GM12878 (cell line): ENCODE data around the gene CHEK1. TPM values are rescaled to one million over a fixed set of nuclear protein-coding genes. Genes with fewer than 3 reads are reported as not detected.

Experiments
- ATAC-seq: fragments of 200-7000 bp; cut with Tn5 transposase; 3 replicates; pipeline ENCODE4 v1.9.1; 2020; ENCODE audit warnings: mild to moderate bottlenecking, moderate library complexity
- BruUV-seq: library from RNA; stranded (reverse); fragments of 400-500 nt; replicated peaks from 2 replicates; lab custom pipeline; 2021; lab: Mats Ljungman, UMichigan
- CTCF ChIA-PET: fragments of 300-600 bp; sonication (Branson Sonifier 250); formaldehyde crosslinking; extraction: SDS; loops from one replicate; lab custom pipeline; 2021; ENCODE audit warnings: inconsistent platforms; lab: Yijun Ruan, JAX
- POLR2A ChIA-PET: fragments of 350-600 bp; formaldehyde crosslinking; extraction: SDS; loops from one replicate; lab custom pipeline; 2021; ENCODE audit warnings: inconsistent platforms; lab: Charles Lee
- RAD21 ChIA-PET: fragments of 300-600 bp; sonication (Branson Sonifier 250); formaldehyde crosslinking; loops from one replicate; lab custom pipeline; 2023; ENCODE audit warnings: antibody characterized with exemption; ENCODE audit not compliant: unreplicated experiment; lab: Charles Lee
- SMC1A ChIA-PET: fragments of 300-600 bp; sonication (Branson Sonifier 250); formaldehyde crosslinking; loops from one replicate; lab custom pipeline; 2023; ENCODE audit not compliant: unreplicated experiment, uncharacterized antibody; lab: Charles Lee
- DNase-seq: peaks from one replicate; pipeline ENCODE4 v3.0.0-alpha.2; 2011; ENCODE audit warnings: low read depth, low spot score
- FAIRE-seq: peaks from 3 replicates; lab custom pipeline; 2011; peaks lifted over from hg19 to GRCh38; lab: Jason Lieb, UNC
- H2AFZ ChIP-seq: 2 replicates; pipeline ENCODE4 v1.6.0; 2011; ENCODE audit warnings: low read depth, low read length, control low read depth; ENCODE audit not compliant: control insufficient read depth
- H3K27ac ChIP-seq: 2 replicates; pipeline ENCODE4 v1.5.1; 2011; ENCODE audit warnings: control low read depth; ENCODE audit not compliant: control insufficient read depth, insufficient read depth
- H3K27me3 ChIP-seq, 2 experiments: replicated peaks in 1 of 2; 2 replicates each; pipeline versions ENCODE4 v1.6.0 to v1.6.1; 2011; ENCODE audit warnings: low read length in 1 of 2; ENCODE audit not compliant: control insufficient read depth in 2 of 2, insufficient read depth in 2 of 2
- H3K36me3 ChIP-seq, 2 experiments: 2 replicates each; pipeline ENCODE4 v1.5.1; 2011; ENCODE audit warnings: low read length in 1 of 2; ENCODE audit not compliant: control insufficient read depth in 2 of 2, insufficient read depth in 2 of 2
- H3K4me1 ChIP-seq: 2 replicates; pipeline ENCODE4 v1.6.1; 2011; ENCODE audit warnings: mild to moderate bottlenecking, low read length, moderate library complexity, mixed read lengths; ENCODE audit not compliant: control insufficient read depth, insufficient read depth
- H3K4me2 ChIP-seq: 2 replicates; pipeline ENCODE4 v1.6.0; 2011; ENCODE audit warnings: control low read depth; ENCODE audit not compliant: control insufficient read depth, insufficient read depth
- H3K4me3 ChIP-seq: fragments of 200-600 bp; sonication (generic); 2 replicates; pipeline ENCODE4 v1.5.1; 2016
- H3K79me2 ChIP-seq: 2 replicates; pipeline ENCODE4 v1.6.0; 2011; ENCODE audit warnings: low read length; ENCODE audit not compliant: control insufficient read depth, insufficient read depth
- H3K9ac ChIP-seq: 2 replicates; pipeline ENCODE4 v1.8.0; 2011; ENCODE audit warnings: low read length, control low read depth, mixed read lengths; ENCODE audit not compliant: control insufficient read depth, insufficient read depth
- H3K9me3 ChIP-seq: replicated peaks from 3 replicates; pipeline ENCODE4 v1.5.1; 2011; ENCODE audit warnings: mild to moderate bottlenecking, low read length; ENCODE audit not compliant: control insufficient read depth, insufficient read depth
- H4K20me1 ChIP-seq: 2 replicates; pipeline ENCODE4 v1.6.0; 2011; ENCODE audit not compliant: control insufficient read depth, insufficient read depth
- BACH1 ChIP-seq: fragments of 450-650 bp; IDR thresholded peaks from 2 replicates; pipeline ENCODE4 v1.6.1; 2017; ENCODE audit warnings: mild to moderate bottlenecking, borderline replicate concordance
- E2F8 ChIP-seq: fragments of 450-650 bp; IDR thresholded peaks from 2 replicates; pipeline ENCODE4 v1.6.1; 2018; ENCODE audit warnings: mild to moderate bottlenecking, low read depth, moderate library complexity; ENCODE audit not compliant: partially characterized antibody
- ETV6 ChIP-seq, 2 experiments: fragments of 450-650 bp in 1 of 2; IDR thresholded peaks in 1 of 2; conservative IDR thresholded peaks in 1 of 2; 2 replicates each; pipeline ENCODE4 v1.6.1; 2014; ENCODE audit warnings: antibody characterized with exemption in 1 of 2, borderline replicate concordance in 1 of 2, low read depth in 1 of 2, mild to moderate bottlenecking in 1 of 2, moderate library complexity in 1 of 2
- GATAD2B ChIP-seq: fragments of 450-650 bp; conservative IDR thresholded peaks from 2 replicates; pipeline ENCODE4 v1.6.1; 2017; ENCODE audit warnings: low read depth, mild to moderate bottlenecking, moderate library complexity
- MYC ChIP-seq: IDR thresholded peaks from 2 replicates; pipeline ENCODE4 v1.6.1; 2011; ENCODE audit warnings: mild to moderate bottlenecking, low read length, moderate library complexity, inconsistent platforms; ENCODE audit not compliant: insufficient read depth, insufficient replicate concordance, insufficient read length, severe bottlenecking
- NRF1 ChIP-seq: conservative IDR thresholded peaks from 2 replicates; pipeline ENCODE4 v1.6.1; 2011; ENCODE audit warnings: mild to moderate bottlenecking, low read depth, low read length, improper control_type of control experiment
- POLR2AphosphoS2 ChIP-seq: IDR thresholded peaks from 2 replicates; pipeline ENCODE4 v1.6.1; 2011; ENCODE audit warnings: low read depth, mild to moderate bottlenecking, low read length, improper control_type of control experiment, moderate library complexity
- SMARCA5 ChIP-seq: fragments of 450-650 bp; IDR thresholded peaks from 2 replicates; pipeline ENCODE4 v1.6.1; 2017; ENCODE audit warnings: mild to moderate bottlenecking
- TARDBP ChIP-seq: IDR thresholded peaks from 2 replicates; pipeline ENCODE4 v1.6.1; 2016; ENCODE audit warnings: borderline replicate concordance
- TCF12 ChIP-seq: IDR thresholded peaks from 2 replicates; pipeline ENCODE4 v1.6.1; 2011; ENCODE audit warnings: low read depth, mild to moderate bottlenecking, low read length
- ZNF207 ChIP-seq: fragments of 450-650 bp; IDR thresholded peaks from 2 replicates; pipeline ENCODE4 v1.6.1; 2014; ENCODE audit warnings: antibody characterized with exemption, mild to moderate bottlenecking, borderline replicate concordance
- ZNF217 ChIP-seq: fragments of 450-650 bp; IDR thresholded peaks from 2 replicates; pipeline ENCODE4 v1.6.1; 2017; ENCODE audit warnings: antibody characterized with exemption, mild to moderate bottlenecking
- WGBS: methylation state at CpG from one replicate; pipeline ENCODE4 v1.1.6; 2016; ENCODE audit warnings: low lambda C conversion rate; ENCODE audit not compliant: insufficient replicate concordance, insufficient coverage; ENCODE audit errors: missing lambda C conversion rate; 5-methylcytosine and 5-hydroxymethylcytosine counted together
- in situ Hi-C: fragments of 300-500 bp; cut with MboI; formaldehyde crosslinking; loops from 9 replicates; pipeline ENCODE4 v1.14.3; 2018; ENCODE audit warnings: mixed read lengths
- intact Hi-C: fragments of 100-400 bp; cut with micrococcal nuclease; formaldehyde crosslinking; loops from one replicate; pipeline ENCODE4 v1.14.2; 2022; ENCODE audit not compliant: unreplicated experiment
- polyA plus RNA-seq, 11 experiments: library from polyadenylated mRNA; depleted of rRNA in 4 of 11; unstranded in 6 of 11; stranded (reverse) in 5 of 11; fragments of >200 nt; fragmentation: Nextera tagmentation in 4 of 11; fragmentation: Illumina TruSeq in 1 of 11; extraction: Ambion mirVana in 4 of 11; extraction: Trizol in 1 of 11; gene quantifications; 1 replicate in 1 of 11; 2 replicates in 10 of 11; pipeline versions ENCODE4 v1.2.1 to v1.2.3, GENCODE V29; 2011 to 2016; ENCODE audit warnings: inconsistent platforms in 2 of 11, missing spikeins in 2 of 11, low read depth in 1 of 11
- total RNA-seq, 4 experiments: library from RNA; depleted of rRNA in 3 of 4; stranded (reverse); fragments of >200 nt in 3 of 4; fragmentation: Illumina TruSeq in 1 of 4; extraction: Trizol in 1 of 4; gene quantifications; 2 replicates each; pipeline versions ENCODE4 v1.2.1 to v1.2.3, GENCODE V29; 2013 to 2021
- TF ChIP-seq, protein P1 (sequence below): fragments of 450-650 bp; formaldehyde crosslinking; IDR thresholded peaks from 2 replicates; pipeline ENCODE4 v1.5.0; 2022; ENCODE audit warnings: mild to moderate bottlenecking, missing genetic modification characterization

The CHEK1 gene
- total and polyA plus RNA-seq, 10 of the 15 experiments (the other 5 are each of a cell fraction or from before 2014, with no cell fraction given), result 42.1 to 72.9 (median 65.6) TPM

GRCh38 chr11:125679837-125680236 lies 54.9 kb downstream of the CHEK1 start:
- Histone ChIP-seq H3K79me2 (no peaks in the 10 kb centered on the region), H2AFZ (no peak overlapping the region), H3K9me3 (no peaks in the 10 kb centered on the region), H3K27me3 (no peaks in the 10 kb centered on the region), H3K4me2 (no peak overlapping the region), H3K4me3 (no peak overlapping the region), H4K20me1 (no peaks in the 10 kb centered on the region), H3K36me3 (peaks cover 5 to 10% of the 10 kb centered on the region in 2 experiments), H3K9ac (no peak overlapping the region), H3K4me1 (no peaks in the 10 kb centered on the region), H3K27ac (no peak overlapping the region)
- no peak for ATAC-seq
- SMC1A ChIA-PET, result interaction anchor here (0.6 to 1.8 kb wide), 2 partner anchors 55 to 191 kb away, joined by 3 to 5 read pairs; partner anchors contain the start of gene CHEK1
- CTCF ChIA-PET, result interaction anchor here (0.6 to 1.4 kb wide), 8 partner anchors 9 to 514 kb away, joined by 3 to 4 read pairs (median 3); no protein-coding TSS in a partner anchor
- no peak for FAIRE-seq
- intact Hi-C loops (no loop called here), in situ Hi-C loops (no loop called here)
- no peak for DNase-seq
- RAD21 ChIA-PET, result no interaction called here
- no peak for TF ChIP-seq TARDBP
- TF ChIP-seq ZNF217, result no peak
- TF ChIP-seq POLR2AphosphoS2, result no peak
- TF ChIP-seq BACH1, result no peak
- no peak for TF ChIP-seq ZNF207
- no peak for TF ChIP-seq SMARCA5
- TF ChIP-seq E2F8, result no peak
- TF ChIP-seq GATAD2B, result no peak
- no peak for TF ChIP-seq ETV6 (conservative IDR thresholded peaks at IDR 0.05 in 1 of 2, IDR thresholded peaks at IDR 0.05 in 1 of 2; ENCODE audit: borderline replicate concordance in 1 of 2, low read depth in 1 of 2)
- TF ChIP-seq NRF1, result no peak
- TF ChIP-seq, protein P1, sequence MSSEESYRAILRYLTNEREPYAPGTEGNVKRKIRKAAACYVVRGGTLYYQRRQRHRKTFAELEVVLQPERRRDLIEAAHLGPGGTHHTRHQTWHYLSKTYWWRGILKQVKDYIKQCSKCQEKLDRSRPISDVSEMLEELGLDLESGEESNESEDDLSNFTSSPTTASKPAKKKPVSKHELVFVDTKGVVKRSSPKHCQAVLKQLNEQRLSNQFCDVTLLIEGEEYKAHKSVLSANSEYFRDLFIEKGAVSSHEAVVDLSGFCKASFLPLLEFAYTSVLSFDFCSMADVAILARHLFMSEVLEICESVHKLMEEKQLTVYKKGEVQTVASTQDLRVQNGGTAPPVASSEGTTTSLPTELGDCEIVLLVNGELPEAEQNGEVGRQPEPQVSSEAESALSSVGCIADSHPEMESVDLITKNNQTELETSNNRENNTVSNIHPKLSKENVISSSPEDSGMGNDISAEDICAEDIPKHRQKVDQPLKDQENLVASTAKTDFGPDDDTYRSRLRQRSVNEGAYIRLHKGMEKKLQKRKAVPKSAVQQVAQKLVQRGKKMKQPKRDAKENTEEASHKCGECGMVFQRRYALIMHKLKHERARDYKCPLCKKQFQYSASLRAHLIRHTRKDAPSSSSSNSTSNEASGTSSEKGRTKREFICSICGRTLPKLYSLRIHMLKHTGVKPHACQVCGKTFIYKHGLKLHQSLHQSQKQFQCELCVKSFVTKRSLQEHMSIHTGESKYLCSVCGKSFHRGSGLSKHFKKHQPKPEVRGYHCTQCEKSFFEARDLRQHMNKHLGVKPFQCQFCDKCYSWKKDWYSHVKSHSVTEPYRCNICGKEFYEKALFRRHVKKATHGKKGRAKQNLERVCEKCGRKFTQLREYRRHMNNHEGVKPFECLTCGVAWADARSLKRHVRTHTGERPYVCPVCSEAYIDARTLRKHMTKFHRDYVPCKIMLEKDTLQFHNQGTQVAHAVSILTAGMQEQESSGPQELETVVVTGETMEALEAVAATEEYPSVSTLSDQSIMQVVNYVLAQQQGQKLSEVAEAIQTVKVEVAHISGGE, result no peak
- TF ChIP-seq MYC, result no peak
- TF ChIP-seq TCF12, result no peak
- WGBS, result 68% methylated on average over 2 of the region's 2 CpGs
- POLR2A ChIA-PET, result no interaction called here
- BruUV-seq, result no TSS peak
